HUES64 (cell line): Measurements from ENCODE around the gene POLR3GL.
"Not testable (repeated sequence)": the region's sequence is repeated elsewhere in the genome, so short reads cannot be mapped to it uniquely, and the experiment has no call there.

Source experiments
- H3K27ac ChIP-seq: 2 replicates; pipeline ENCODE4 v1.7.0; 2013; ENCODE audit warnings: low read depth, low read length, inconsistent platforms
- H3K27me3 ChIP-seq: 2 replicates; pipeline ENCODE4 v1.6.1; 2013; ENCODE audit warnings: mild to moderate bottlenecking, low read length; ENCODE audit not compliant: insufficient read depth
- H3K36me3 ChIP-seq: 2 replicates; pipeline ENCODE4 v1.6.1; 2013; ENCODE audit warnings: mild to moderate bottlenecking, low read length; ENCODE audit not compliant: insufficient read depth
- H3K4me1 ChIP-seq: 2 replicates; pipeline ENCODE4 v1.6.1; 2013; ENCODE audit warnings: mild to moderate bottlenecking, low read length, moderate library complexity; ENCODE audit not compliant: insufficient read depth
- H3K4me3 ChIP-seq: 2 replicates; pipeline ENCODE4 v1.5.1; 2013; ENCODE audit warnings: mild to moderate bottlenecking, low read length, moderate library complexity
- H3K9ac ChIP-seq: 2 replicates; pipeline ENCODE4 v1.6.1; 2013; ENCODE audit warnings: mild to moderate bottlenecking, low read depth, low read length
- H3K9me3 ChIP-seq: 2 replicates; pipeline ENCODE4 v1.6.1; 2013; ENCODE audit warnings: low read depth, low read length; ENCODE audit not compliant: insufficient read depth
- WGBS: fragments of 150-250, 120-280 bp; methylation state at CpG from one replicate; pipeline ENCODE4 v1.1.7; 2013; ENCODE audit warnings: missing lambda C conversion rate; 5-methylcytosine and 5-hydroxymethylcytosine counted together

The POLR3GL gene

GRCh38 chr1:146026650-146027049 is 62.2 kb downstream of the POLR3GL start:
- WGBS, result 90% methylated on average over 1 of the region's 1 CpG
- H3K27ac ChIP-seq, H3K4me3 ChIP-seq, H3K9ac ChIP-seq, H3K9me3 ChIP-seq, H3K36me3 ChIP-seq, H3K27me3 ChIP-seq, H3K4me1 ChIP-seq: not testable (repeated sequence)
